Gastroesophageal sphincter (tissue), 4 donors: ENCODE measurements around the gene CD300LB. TPM values are rescaled to one million over a fixed set of nuclear protein-coding genes. Genes with fewer than 3 reads are reported as not detected.
A peak's percentile ranks its signal among the peaks of the same experiment; 100 is the strongest.

Experiments used
- ATAC-seq: fragments of 150-250 bp; one replicate; pipeline ENCODE4 v1.9.1; 2016; ENCODE audit warnings: mild to moderate bottlenecking, moderate library complexity
- H3K27ac ChIP-seq, 4 donors: fragments of 200-600 bp; sonication (generic) in 3 of 4; 1 replicate in 3 of 4; 2 replicates in 1 of 4; pipeline ENCODE4 v1.5.1; 2016 to 2019
- H3K27me3 ChIP-seq: fragments of 200-600 bp; sonication (generic); one replicate; pipeline ENCODE4 v1.5.1; 2019
- H3K36me3 ChIP-seq, 2 donors: fragments of 200-600 bp; sonication (generic); one replicate each; pipeline ENCODE4 v1.5.1; 2019; ENCODE audit warnings: control low read depth in 1 of 2
- H3K4me1 ChIP-seq, 3 donors: fragments of 200-600 bp; sonication (generic); 1 replicate in 2 of 3; 2 replicates in 1 of 3; pipeline ENCODE4 v1.5.1; 2016 to 2019; ENCODE audit warnings: control low read depth in 2 of 3
- H3K4me3 ChIP-seq, 2 donors: fragments of 200-600 bp; sonication (generic); one replicate each; pipeline ENCODE4 v1.5.1; 2019; ENCODE audit warnings: mild to moderate bottlenecking in 1 of 2, moderate library complexity in 1 of 2
- H3K9me3 ChIP-seq, 3 donors: fragments of 200-600 bp; sonication (generic); one replicate each; pipeline ENCODE4 v1.5.1; 2017 to 2019; ENCODE audit warnings: control low read depth in 2 of 3
- CTCF ChIP-seq, 4 experiments: fragments of 200-600 bp in 2 of 4; fragments of 450-650 bp in 2 of 4; sonication (generic) in 1 of 4; IDR thresholded peaks; one replicate each; pipeline ENCODE4 v1.5.1; 2017 to 2019; ENCODE audit warnings: antibody characterized with exemption in 4 of 4, mild to moderate bottlenecking in 2 of 4, moderate library complexity in 2 of 4
- EP300 ChIP-seq: sonication (generic); formaldehyde crosslinking; IDR thresholded peaks from one replicate; pipeline ENCODE4 v1.6.1; 2017; ENCODE audit warnings: antibody characterized with exemption, mild to moderate bottlenecking
- POLR2A ChIP-seq, 2 donors: fragments of 450-650 bp; IDR thresholded peaks; one replicate each; pipeline ENCODE4 v1.6.1; 2017; ENCODE audit warnings: antibody characterized with exemption in 2 of 2, mild to moderate bottlenecking in 2 of 2, moderate library complexity in 1 of 2
- POLR2AphosphoS5 ChIP-seq: sonication (generic); formaldehyde crosslinking; IDR thresholded peaks from one replicate; pipeline ENCODE4 v1.6.1; 2017; ENCODE audit warnings: antibody characterized with exemption
- WGBS, 2 donors: methylation state at CpG; one replicate each; pipeline ENCODE4 v1.1.5; 2018; ENCODE audit warnings: low coverage in 1 of 2; 5-methylcytosine and 5-hydroxymethylcytosine counted together
- total RNA-seq, 4 donors: library from RNA; depleted of rRNA; stranded (reverse); fragments of >200 nt; gene quantifications; one replicate each; pipeline ENCODE4 v1.1.0, GENCODE V29; 2016

CD300LB gene
- total RNA-seq, 4 donors from 2014 or later: 0.67 to 1.0 TPM; not detected in 2

- no peak for TF ChIP-seq POLR2AphosphoS5
- no peak for TF ChIP-seq EP300
- no peak for TF ChIP-seq POLR2A (IDR thresholded peaks at IDR 0.05)
- no peak for TF ChIP-seq CTCF (IDR thresholded peaks at IDR 0.05)
- Histone ChIP-seq H3K27me3 (peaks cover 18% of the 10 kb centered on the region), H3K36me3 (no peaks in the 10 kb centered on the region), H3K9me3 (no peaks in the 10 kb centered on the region), H3K4me1 (no peaks in the 10 kb centered on the region), H3K27ac (no peak overlapping the region), H3K4me3 (no peak overlapping the region)
- WGBS, 2 donors: 77 to 79% methylated on average over 4 of the region's 4 CpGs
- ATAC-seq: no peak
Measured at GRCh38 chr17:74515941-74516340, 15.3 kb downstream of the CD300LB start.

DNA sequence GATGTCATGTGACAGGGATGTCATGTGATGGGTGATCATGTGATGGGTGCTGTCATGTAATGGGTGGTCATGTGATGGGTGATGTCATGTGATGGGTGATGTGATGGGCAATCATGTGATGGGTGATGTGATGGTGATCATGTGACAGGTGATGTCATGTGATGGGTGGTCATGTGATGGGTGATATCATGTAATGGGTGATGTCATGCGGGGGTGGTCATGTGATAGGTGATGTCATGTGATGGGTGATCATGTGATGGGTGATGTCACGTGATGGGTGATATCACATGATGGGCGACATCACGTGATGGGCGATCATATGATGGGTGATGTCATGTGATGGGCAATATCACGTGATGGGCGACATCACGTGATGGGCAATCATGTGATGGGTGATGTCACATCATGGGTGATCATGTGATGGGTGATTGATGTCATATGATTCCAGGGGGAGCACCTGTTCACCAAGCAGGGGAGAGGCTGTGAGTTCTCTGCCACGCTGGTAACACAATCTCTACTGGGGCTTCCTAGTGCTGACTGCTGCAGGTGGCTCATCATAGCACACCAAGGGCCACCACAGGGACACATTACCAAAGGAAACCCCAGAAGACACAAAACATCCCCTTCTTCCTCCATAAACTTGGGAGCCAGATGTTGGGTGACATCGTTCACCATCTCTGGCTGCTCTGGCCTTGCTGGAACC, 16.5 kb downstream of the CD300LB start:
- no peak for ATAC-seq
- 86 to 97% methylated on average over 8 to 9 of the region's 10 CpGs for WGBS, 2 donors
- no peak overlapping the region for H3K27ac ChIP-seq
- no peaks in the 10 kb centered on the region for H3K4me1 ChIP-seq
- no peaks in the 10 kb centered on the region for H3K9me3 ChIP-seq
- peaks cover 18% of the 10 kb centered on the region for H3K27me3 ChIP-seq
- H3K4me3 ChIP-seq: no peak overlapping the region
- H3K36me3 ChIP-seq: no peaks in the 10 kb centered on the region
- no peak for TF ChIP-seq POLR2AphosphoS5
- TF ChIP-seq CTCF (IDR thresholded peaks at IDR 0.05): no peak
- no peak for TF ChIP-seq EP300
- no peak for TF ChIP-seq POLR2A (IDR thresholded peaks at IDR 0.05)

DNA sequence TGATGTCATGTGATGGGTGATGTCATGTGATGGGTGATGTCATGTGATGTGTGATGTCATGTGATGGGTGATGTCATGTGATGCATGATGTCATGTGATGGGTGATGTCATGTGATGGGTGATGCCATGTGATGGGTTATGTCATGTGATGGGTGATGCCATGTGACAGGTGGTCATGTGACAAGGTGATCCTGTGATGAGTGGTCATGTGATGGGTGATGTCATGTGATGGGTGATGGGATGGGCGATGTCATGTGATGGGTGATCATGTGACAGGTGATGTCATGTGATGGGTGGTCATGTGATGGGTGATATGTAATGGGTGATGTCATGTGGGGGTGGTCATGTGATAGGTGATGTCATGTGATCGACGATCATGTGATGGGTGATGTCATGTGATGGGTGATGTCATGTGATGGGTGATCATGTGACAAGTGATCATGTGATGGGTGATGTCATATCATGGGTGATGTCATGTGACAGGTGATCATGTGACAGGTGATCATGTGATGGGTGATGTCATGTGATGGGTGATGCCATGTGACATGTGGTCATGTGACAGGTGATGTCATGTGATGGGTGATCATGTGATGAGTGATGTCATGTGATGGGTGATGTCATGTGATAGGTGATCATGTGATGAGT, 17.2 kb downstream of the CD300LB start:
- H3K27ac ChIP-seq: no peak overlapping the region
- peaks cover 18% of the 10 kb centered on the region for H3K27me3 ChIP-seq
- ATAC-seq: no peak
- H3K4me1 ChIP-seq: no peaks in the 10 kb centered on the region
- TF ChIP-seq POLR2AphosphoS5: no peak
- TF ChIP-seq CTCF (IDR thresholded peaks at IDR 0.05): no peak
- no peak for TF ChIP-seq EP300
- TF ChIP-seq POLR2A (IDR thresholded peaks at IDR 0.05): no peak
- H3K4me3 ChIP-seq: no peak overlapping the region
- no peaks in the 10 kb centered on the region for H3K9me3 ChIP-seq
- 35 to 72% methylated on average over 3 of the region's 3 CpGs for WGBS, 2 donors
- no peaks in the 10 kb centered on the region for H3K36me3 ChIP-seq

GRCh38 chr17:74512624-74513091, 18.6 kb downstream of the CD300LB start:
- no peaks in the 10 kb centered on the region for H3K9me3 ChIP-seq
- H3K27me3 ChIP-seq: peaks cover 18% of the 10 kb centered on the region
- ATAC-seq: peak; percentile 34
- no peaks in the 10 kb centered on the region for H3K36me3 ChIP-seq
- TF ChIP-seq EP300 (no peak), POLR2AphosphoS5 (no peak), POLR2A (IDR thresholded peaks at IDR 0.05) (no peak), CTCF (IDR thresholded peaks at IDR 0.05) (no peak)
- no peaks in the 10 kb centered on the region for H3K4me1 ChIP-seq
- no peak overlapping the region for H3K27ac ChIP-seq
- WGBS, 2 donors: 54 to 67% methylated on average over 3 to 7 of the region's 7 CpGs
- no peak overlapping the region for H3K4me3 ChIP-seq

- H3K4me3 ChIP-seq: no peak overlapping the region
- no peaks in the 10 kb centered on the region for H3K36me3 ChIP-seq
- 60% methylated on average over 1 of the region's 2 CpGs; no CpG with 5 or more reads in 1 of the 2 donors for WGBS, 2 donors
- H3K4me1 ChIP-seq: no peaks in the 10 kb centered on the region
- H3K27ac ChIP-seq: no peak overlapping the region
- H3K27me3 ChIP-seq: peaks cover 18% of the 10 kb centered on the region
- ATAC-seq: no peak
- no peaks in the 10 kb centered on the region for H3K9me3 ChIP-seq
- TF ChIP-seq EP300 (no peak), POLR2AphosphoS5 (no peak)
Measured at GRCh38 chr17:74512036-74512435, 19.2 kb downstream of the CD300LB start.
